Spleen (tissue), 11 donors: ENCODE measurements around the gene KCNH3. TPM values are rescaled to one million over a fixed set of nuclear protein-coding genes. Genes with fewer than 3 reads are reported as not detected.

Experiments used
- DNase-seq: peaks from one replicate; pipeline ENCODE4 v3.0.0-alpha.2; 2020
- H3K27ac ChIP-seq, 8 donors: fragments of 200-600 bp; sonication (generic) in 7 of 8; 1 replicate in 4 of 8; 2 replicates in 4 of 8; pipeline versions ENCODE4 v1.5.0 to v1.8.0; 2016 to 2021; ENCODE audit warnings: inconsistent platforms in 4 of 8, mild to moderate bottlenecking in 4 of 8, moderate library complexity in 1 of 8
- H3K27me3 ChIP-seq, 7 donors: fragments of 200-600 bp; sonication (generic) in 6 of 7; replicated peaks in 1 of 7; 1 replicate in 4 of 7; 2 replicates in 3 of 7; pipeline versions ENCODE4 v1.5.0 to v1.8.0; 2016 to 2021; ENCODE audit warnings: inconsistent platforms in 3 of 7, mild to moderate bottlenecking in 1 of 7
- H3K36me3 ChIP-seq, 6 donors: fragments of 200-600 bp; sonication (generic) in 5 of 6; 1 replicate in 4 of 6; 2 replicates in 2 of 6; pipeline versions ENCODE4 v1.5.0 to v1.8.0; 2016 to 2021; ENCODE audit warnings: inconsistent platforms in 2 of 6
- H3K4me1 ChIP-seq, 6 donors: fragments of 200-600 bp; sonication (generic) in 5 of 6; 1 replicate in 3 of 6; 2 replicates in 3 of 6; pipeline versions ENCODE4 v1.5.0 to v1.8.0; 2016 to 2021; ENCODE audit warnings: inconsistent platforms in 3 of 6
- H3K4me3 ChIP-seq, 8 donors: fragments of 200-600 bp; sonication (generic) in 7 of 8; 1 replicate in 4 of 8; 2 replicates in 4 of 8; pipeline versions ENCODE4 v1.5.0 to v1.8.0; 2016 to 2021; ENCODE audit warnings: inconsistent platforms in 4 of 8, mild to moderate bottlenecking in 4 of 8, moderate library complexity in 2 of 8
- H3K9me3 ChIP-seq, 8 donors: fragments of 200-600 bp; sonication (generic) in 7 of 8; 1 replicate in 4 of 8; 2 replicates in 4 of 8; pipeline versions ENCODE4 v1.5.0 to v1.8.0; 2016 to 2021; ENCODE audit warnings: inconsistent platforms in 4 of 8
- CTCF ChIP-seq, 11 experiments: fragments of 200-600 bp in 7 of 11; fragments of 450-650 bp in 4 of 11; sonication (generic) in 4 of 11; IDR thresholded peaks in 8 of 11; conservative IDR thresholded peaks in 3 of 11; 1 replicate in 7 of 11; 2 replicates in 4 of 11; pipeline versions ENCODE4 v1.4.0 to v1.8.0; 2016 to 2021; ENCODE audit warnings: antibody characterized with exemption in 11 of 11, inconsistent platforms in 4 of 11, mild to moderate bottlenecking in 1 of 11
- POLR2A ChIP-seq, 3 donors: fragments of 450-650 bp; IDR thresholded peaks; one replicate each; pipeline ENCODE4 v1.5.1; 2017; ENCODE audit warnings: antibody characterized with exemption in 3 of 3, mild to moderate bottlenecking in 1 of 3
- POLR2AphosphoS5 ChIP-seq, 3 donors: sonication (generic); formaldehyde crosslinking; IDR thresholded peaks; one replicate each; pipeline ENCODE4 v1.5.1; 2017; ENCODE audit warnings: antibody characterized with exemption in 3 of 3
- WGBS, 5 donors: extraction: QIAGEN DNeasy Blood & Tissue Kit in 3 of 5; methylation state at CpG; one replicate each; pipeline versions ENCODE4 v1.1.5 to v1.1.7; 2013 to 2018; 5-methylcytosine and 5-hydroxymethylcytosine counted together
- intact Hi-C: fragments of 100-400 bp; cut with DNase I; formaldehyde crosslinking; loops from one replicate; pipeline ENCODE4 v1.15.0; 2023; ENCODE audit warnings: low total_unique reads
- polyA plus RNA-seq, 3 donors: library from polyadenylated mRNA; stranded (reverse); fragments of 200-250 nt; gene quantifications; one replicate each; pipeline ENCODE4 v1.2.1, GENCODE V29; 2013
- total RNA-seq, 7 donors: library from RNA; depleted of rRNA in 3 of 7; stranded (reverse); fragments of >200 nt in 3 of 7; fragmentation: NEBNext Ultra II Directional in 4 of 7; extraction: Animal tissue kit (Norgen Biotek cat#: 25700) in 4 of 7; gene quantifications; one replicate each; pipeline versions ENCODE4 v1.1.0 to v1.2.1, GENCODE V29; 2016 to 2021
- donor health status: healthy with polysubstance abuse.
- donor health status: DM: no; HTN: no; CAD: no; lungs with moderate emphysema.
- donor health status: DM: no; HTN: no; CAD: no.
- donor health status: Bipolar disorder and iron deficiency.
- donor health status: healthy.
- donor health status: DM: no; HTN: no; CAD: no.
- donor health status: DM: yes; HTN: yes; CAD: no.

The KCNH3 gene
- total and polyA plus RNA-seq, 10 donors: 0.33 to 2.9 (median 0.85) TPM

GRCh38 chr12:49547090-49547690 lies 8.4 kb downstream of the KCNH3 start:
- no peak overlapping the region for H3K27ac ChIP-seq
- H3K9me3 ChIP-seq: no peaks in the 10 kb centered on the region
- peaks cover 0 to 15% (median 11%) of the 10 kb centered on the region in 6 donors for H3K4me1 ChIP-seq
- TF ChIP-seq CTCF (IDR thresholded peaks at IDR 0.05 in 8 of 11, conservative IDR thresholded peaks at IDR 0.05 in 3 of 11): no peak
- WGBS, 5 donors: 78 to 84% (median 81%) methylated on average over 7 of the region's 7 CpGs
- H3K36me3 ChIP-seq: no peaks in the 10 kb centered on the region
- no peak for DNase-seq
- intact Hi-C loops: no loop called here
- peaks cover 0 to 76% (median 26%) of the 10 kb centered on the region in 7 donors for H3K27me3 ChIP-seq
- H3K4me3 ChIP-seq: no peak overlapping the region

- Histone ChIP-seq H3K27ac (no peak overlapping the region), H3K4me1 (peaks cover 0 to 15% (median 11%) of the 10 kb centered on the region in 6 donors), H3K4me3 (peak overlapping the region in 6 of 8 donors; percentile 28 to 66 (median 30)), H3K9me3 (no peaks in the 10 kb centered on the region), H3K36me3 (no peaks in the 10 kb centered on the region), H3K27me3 (peaks cover 0 to 72% (median 26%) of the 10 kb centered on the region in 7 donors)
- TF ChIP-seq POLR2AphosphoS5 (IDR thresholded peaks at IDR 0.05) (no peak), POLR2A (IDR thresholded peaks at IDR 0.05) (no peak), CTCF (IDR thresholded peaks at IDR 0.05 in 8 of 11, conservative IDR thresholded peaks at IDR 0.05 in 3 of 11) (no peak)
- no peak for DNase-seq
- intact Hi-C loops: no loop called here
- WGBS, 5 donors: 35 to 50% (median 44%) methylated on average over 6 to 8 of the region's 8 CpGs
These were observed 9.6 kb downstream of the KCNH3 start for GRCh38 chr12:49548481-49548821.

GRCh38 chr12:49548822-49549648 lies 10.2 kb downstream of the KCNH3 start:
- peak in 1 of 3 donors; percentile 45 for TF ChIP-seq POLR2AphosphoS5 (IDR thresholded peaks at IDR 0.05)
- peak in 5 of 11 experiments; percentile 39 to 52 (median 40) for TF ChIP-seq CTCF (IDR thresholded peaks at IDR 0.05 in 8 of 11, conservative IDR thresholded peaks at IDR 0.05 in 3 of 11)
- no peak for TF ChIP-seq POLR2A (IDR thresholded peaks at IDR 0.05)
- no peak overlapping the region for H3K27ac ChIP-seq

More at GRCh38 chr12:49548822-49549648, 10.2 kb downstream of the KCNH3 start:
- DNase-seq: no peak
- Histone ChIP-seq H3K36me3 (no peaks in the 10 kb centered on the region), H3K9me3 (no peaks in the 10 kb centered on the region), H3K27me3 (peaks cover 0 to 66% (median 26%) of the 10 kb centered on the region in 7 donors), H3K4me3 (peak overlapping the region in 7 of 8 donors; percentile 28 to 66 (median 31)), H3K4me1 (peaks cover 0 to 15% (median 13%) of the 10 kb centered on the region in 6 donors)
- 12 to 18% (median 16%) methylated on average over 46 to 70 of the region's 70 CpGs for WGBS, 5 donors
- intact Hi-C loops: no loop called here
